GM21619 (cell line): ENCODE results near the gene CENPO.
A peak's percentile ranks its signal among the peaks of the same experiment; 100 is the strongest.

Source experiments
- ATAC-seq: cut with Tn5 transposase; IDR thresholded peaks from one replicate; pipeline ENCODE4 v1.9.1; 2021; ENCODE audit not compliant: unreplicated experiment

The CENPO gene, protein sequence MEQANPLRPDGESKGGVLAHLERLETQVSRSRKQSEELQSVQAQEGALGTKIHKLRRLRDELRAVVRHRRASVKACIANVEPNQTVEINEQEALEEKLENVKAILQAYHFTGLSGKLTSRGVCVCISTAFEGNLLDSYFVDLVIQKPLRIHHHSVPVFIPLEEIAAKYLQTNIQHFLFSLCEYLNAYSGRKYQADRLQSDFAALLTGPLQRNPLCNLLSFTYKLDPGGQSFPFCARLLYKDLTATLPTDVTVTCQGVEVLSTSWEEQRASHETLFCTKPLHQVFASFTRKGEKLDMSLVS

DNA sequence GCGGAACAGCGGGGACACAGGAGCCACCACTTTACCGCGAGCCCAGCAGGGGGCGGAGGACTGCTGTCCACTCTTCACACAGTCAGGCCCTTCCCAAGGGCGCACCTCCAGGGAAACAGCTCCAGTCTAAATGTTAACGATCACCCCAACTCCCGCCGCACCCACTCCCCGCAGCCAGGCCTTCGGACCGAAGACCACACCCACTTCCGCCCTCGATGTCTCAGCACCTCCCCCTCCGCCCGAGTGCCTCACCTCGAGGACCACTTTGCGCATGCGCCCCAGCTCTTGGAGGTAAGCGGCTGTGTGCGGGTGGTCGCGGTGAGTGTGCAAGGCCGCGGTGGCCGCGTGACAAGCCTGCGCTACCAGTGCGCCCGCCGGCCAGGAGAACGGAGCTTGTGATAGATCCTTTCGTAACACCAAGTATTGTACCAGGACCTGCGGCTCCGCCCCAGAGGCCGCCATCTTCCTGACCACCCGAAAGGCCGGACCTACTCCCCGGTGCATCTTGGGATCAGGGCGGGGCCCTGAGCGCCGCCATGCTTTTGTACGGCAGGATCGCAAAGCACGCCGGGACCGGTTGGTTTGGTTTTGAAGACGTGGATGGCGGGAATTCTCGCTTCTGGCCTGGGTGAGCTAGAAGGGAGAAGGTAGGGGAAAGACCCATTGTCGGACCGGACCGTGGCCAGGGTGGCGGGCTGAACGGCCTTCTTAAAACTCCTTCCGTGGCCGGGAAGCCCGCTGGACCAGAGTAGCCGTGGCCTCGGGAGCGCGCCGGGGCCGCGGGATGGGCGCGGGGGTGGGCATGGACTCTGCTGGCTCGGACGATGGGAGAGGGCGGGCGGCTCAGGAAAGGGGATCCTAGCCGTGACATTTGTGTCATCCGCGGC is at the start of gene CENPO, which contains the start of gene PTRHD1:
Gene CENPO, plus strand, starts transcription at position 552 of the 887 bp plus-strand sequence. CDS start 495 bp downstream, outside the sequence.
Gene PTRHD1, minus strand, starts transcription at position 518 of the 887 bp plus-strand sequence. Its CDS starts 14 bp downstream, at position 504.
- ATAC-seq = peak; percentile 89

DNA sequence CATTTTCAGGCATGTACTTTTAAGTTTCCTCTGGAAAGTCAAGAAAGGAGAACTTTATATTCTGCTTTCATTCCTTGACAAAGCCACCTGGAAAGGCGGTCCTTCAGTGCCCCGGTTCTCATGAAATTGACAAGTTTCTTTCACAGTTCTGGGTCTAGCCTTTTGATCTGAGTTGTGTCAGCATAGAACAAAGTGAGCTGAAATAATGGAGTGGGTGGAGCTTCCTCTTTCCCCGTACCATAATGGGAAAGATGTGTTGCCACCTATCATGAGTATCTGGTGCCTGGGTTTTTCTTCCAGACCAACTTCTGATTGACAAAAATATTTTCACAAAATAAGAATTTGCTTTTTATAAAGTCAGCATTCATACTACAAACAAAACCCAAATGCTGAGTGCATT is 49.3 kb upstream of the CENPO start:
- no peak for ATAC-seq

DNA sequence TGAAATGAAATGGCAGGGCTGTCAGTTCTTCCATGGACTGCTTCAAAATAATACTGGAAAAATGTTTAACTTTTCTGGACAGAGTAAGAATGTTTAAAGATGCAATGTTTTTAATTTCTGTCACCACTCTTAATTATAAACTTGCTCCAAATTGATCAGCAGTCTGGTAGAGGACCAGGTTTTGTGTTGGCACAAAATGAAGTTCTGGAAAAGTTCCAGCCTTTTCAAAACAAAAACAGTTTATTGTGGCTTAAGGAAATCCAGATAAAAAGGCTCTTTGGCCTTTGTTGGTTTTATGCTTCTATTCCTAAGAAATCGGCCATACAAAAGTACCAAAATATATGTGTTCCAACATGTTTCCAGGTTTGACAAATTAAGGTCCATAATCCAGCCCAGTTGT is 48.9 kb upstream of the CENPO start:
- ATAC-seq = no peak

DNA sequence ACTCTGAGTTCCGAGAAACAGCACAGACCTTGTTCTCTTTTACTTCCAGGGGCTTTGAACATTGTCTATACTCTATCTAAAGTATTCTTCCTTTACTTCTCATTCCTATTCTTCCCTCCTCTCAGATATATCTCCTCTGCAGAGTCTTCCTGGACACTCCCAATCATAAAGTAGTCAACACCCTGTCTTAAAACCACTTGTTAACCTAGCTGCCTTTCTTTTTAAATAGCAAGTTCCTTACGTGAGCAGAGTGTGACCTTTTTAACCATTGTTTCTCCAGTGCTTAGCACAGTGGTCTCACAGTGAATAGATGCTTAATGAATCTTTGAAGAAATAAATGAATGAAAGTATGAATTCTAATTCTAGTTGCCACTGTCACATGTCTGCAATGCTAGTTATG is 47.4 kb upstream of the CENPO start:
- no peak for ATAC-seq

DNA sequence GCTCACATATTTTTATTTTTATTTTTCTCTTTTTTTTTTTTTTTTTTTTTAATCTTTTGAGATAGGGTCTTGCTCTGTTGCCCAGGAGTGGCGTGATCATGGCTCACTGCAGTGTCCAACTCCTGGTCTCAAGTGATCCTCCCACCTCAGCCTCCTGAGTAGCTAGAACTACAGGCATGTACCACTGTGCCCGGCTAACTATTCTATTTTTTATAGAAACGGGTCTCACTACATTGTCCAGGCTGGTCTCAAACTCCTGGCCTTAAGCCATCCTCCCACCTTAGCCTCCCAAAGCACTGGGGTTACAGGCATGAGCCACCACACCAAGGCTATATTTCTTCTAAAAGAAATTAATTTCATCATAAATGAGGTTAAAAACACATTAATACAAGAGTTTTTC is 45.9 kb upstream of the CENPO start:
- no peak for ATAC-seq

DNA sequence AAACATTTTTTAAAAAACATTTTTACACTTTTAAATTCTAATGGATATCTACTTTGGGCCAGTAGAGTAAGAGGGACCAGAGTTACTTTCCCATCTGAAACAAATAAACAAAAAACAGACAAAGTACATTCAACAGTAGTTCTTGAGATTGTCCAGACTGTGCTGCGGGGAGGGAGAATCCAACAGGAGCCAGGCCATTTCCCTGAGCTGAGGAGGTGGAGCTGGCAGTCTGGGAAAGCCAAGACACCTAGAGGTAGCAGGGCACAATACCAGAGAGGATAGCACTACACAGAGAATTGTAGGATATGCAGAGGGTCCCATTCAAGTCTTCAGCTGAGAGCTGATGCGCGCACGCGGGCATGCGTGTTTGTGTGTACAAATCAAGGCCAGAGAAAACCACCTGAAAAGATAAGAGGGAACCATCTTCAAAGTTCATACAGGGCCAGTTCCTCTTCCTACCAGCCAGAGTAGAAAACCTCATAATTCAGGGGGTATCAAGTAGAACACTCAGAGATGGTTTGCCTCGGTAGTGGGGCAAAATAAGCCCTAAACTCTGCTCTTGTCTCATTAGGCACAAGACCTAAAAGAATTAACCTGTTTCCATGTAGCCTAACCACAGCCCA is 44.0 kb upstream of the CENPO start:
- ATAC-seq = no peak

DNA sequence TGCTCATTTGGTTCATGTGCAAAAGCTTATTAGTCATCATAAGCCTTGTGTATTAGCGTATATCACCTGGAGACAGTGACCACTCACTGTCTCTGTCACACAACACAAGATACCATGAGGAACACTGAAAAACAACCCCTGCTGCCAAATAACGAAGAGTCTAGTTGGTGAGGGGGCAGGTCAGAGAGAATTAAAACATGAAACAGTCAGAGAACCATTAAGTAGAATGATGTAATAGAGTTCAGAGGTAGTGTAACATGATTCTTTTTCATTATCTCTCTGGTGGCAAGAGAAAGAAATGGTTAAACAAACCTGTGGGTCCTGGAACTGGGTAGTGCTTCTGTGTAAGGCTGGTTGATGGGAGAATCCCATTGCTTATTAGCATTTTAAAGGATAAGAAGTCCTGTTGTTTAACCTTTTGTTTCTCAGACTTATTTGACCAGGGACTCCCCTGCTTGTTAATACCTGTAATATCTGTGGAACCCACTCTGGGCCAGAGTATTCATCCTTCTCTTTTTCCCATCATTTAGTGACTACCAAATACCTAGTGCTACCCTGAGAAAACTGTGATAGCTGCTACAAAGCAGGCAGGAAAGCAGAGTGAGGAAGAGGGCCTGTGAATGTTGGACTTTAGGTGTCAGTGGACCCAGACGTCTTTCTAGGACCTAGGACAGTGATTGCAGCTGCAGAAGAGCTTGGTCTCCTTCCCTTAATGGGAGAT is 38.1 kb upstream of the CENPO start:
- no peak for ATAC-seq

DNA sequence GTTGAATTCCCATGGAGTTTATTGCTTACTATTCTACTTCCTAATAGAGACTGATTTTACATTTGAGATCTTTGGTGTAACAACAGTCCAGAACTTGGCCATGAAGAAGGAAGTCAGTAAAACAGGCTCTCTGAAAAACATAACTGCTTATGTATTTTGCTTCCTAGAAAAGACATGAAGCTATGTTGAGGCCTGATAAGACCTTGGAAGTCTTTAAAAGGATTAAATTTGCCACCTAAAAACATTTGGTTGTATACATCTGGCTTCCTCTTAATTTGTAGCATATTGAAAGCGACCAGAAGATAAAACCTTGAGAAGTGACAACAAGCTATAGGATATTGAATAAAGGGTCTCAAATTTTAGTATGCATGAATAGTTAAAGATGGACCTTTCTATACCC is 36.4 kb upstream of the CENPO start:
- ATAC-seq = no peak

DNA sequence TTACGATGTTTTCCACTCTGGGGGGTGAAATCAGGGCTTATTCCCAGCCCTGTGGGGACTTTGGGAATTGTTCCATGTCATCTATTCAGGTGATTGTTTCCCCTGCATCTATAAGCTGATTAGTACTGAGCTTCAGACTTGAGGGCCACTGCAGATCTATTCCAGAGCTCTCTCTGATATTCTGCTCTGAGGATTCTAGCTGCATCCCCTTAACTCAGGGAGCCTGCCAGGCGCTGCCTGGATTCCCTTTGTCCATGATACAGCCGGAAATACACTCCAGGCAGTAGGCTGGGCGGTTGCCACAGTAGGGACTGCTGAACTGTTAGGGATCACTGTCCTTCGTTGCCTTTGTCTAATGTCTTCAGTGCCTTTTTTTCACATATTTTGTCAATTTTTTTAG is 31.4 kb upstream of the CENPO start:
- ATAC-seq = no peak

DNA sequence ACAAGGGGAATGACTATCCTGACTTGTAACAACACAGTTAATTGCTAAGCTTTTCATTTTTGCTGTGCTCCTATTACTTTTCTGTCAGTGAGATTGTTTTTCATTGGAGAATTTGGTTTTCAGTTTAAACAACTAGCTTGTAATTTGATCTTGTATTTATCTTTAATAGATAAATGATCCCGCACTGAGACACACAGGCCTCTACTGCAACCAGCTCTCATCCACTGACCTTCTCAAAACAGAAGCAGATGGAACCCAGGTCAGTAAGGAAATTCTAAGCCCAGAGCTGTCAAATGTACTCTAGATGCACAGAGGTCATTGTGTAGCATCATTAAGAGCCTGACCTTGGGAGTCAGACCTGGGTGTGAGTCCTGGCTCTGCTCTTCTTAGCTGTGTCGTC is 30.7 kb upstream of the CENPO start:
- no peak for ATAC-seq

DNA sequence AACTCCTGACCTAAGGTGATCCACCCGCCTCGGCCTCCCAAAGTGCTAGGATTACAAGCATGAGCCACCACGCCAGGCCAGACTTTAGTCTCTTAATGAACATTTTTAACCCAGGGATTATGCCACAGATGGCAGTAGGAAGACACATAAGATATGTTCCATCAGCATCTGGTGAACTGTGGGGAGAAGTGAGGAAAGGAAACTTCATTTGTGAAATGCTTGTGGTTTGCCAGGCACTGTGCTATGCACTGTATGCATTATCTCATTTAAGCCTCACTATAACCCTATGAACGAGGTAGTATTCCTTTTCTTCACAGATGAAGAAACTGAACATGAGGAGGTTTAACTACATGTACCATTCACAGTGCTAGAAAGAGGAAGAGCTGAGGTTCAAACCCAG is 29.4 kb upstream of the CENPO start:
- no peak for ATAC-seq

DNA sequence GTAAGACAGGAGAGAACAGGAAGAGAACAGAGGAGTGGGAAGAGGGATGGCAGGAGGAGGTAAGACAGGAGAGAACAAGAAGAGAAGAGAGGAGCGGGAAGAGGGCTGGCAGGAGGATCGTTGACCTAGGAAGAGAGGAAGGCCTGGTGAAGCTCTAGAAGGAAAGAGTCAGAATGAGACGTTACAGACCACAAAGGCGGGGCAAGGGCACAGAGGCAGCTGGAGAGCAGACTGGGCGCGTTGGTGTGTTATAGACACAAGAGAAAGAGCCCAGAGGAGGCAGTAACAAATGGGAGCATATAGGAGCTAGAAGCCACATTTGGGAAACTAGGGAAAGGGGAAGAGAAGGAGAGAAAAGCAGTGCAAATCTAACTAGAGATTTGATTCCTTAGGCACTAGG is 26.6 kb upstream of the CENPO start:
- no peak for ATAC-seq

DNA sequence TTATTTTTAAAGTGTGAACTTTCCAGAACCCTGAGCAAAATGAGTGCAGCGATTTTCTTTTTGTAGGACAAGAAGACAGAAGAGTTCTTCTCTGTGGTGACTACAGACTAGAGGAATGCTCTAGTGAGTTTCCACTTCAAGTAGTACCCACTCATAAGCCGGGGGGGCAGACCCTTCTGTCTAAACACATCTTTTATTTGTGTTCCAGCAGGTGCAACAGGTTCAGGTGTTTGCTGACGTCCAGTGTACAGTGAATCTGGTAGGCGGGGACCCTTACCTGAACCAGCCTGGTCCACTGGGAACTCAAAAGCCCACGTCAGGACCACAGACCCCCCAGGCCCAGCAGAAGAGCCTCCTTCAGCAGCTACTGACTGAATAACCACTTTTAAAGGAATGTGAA is 25.2 kb upstream of the CENPO start:
- ATAC-seq = no peak

DNA sequence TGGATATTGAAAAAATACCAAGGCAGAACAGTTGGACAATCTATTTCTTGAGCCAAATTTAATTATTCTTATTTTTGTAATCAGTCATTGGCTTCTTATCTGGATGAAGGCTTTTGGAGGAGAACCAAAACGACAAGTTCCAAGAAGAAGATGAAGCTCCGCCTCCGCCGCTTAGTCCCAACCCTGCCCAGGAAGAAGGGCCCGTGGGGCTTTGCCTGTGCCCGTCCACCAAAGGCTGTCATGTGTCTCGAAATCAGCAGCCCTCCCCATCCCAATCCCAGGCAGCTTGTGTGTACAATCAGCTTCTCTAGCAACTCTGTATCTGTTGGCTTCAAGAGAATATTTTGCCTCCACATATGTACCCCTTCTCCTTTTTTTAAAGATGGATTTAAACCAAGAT is 24.6 kb upstream of the CENPO start:
- ATAC-seq = no peak

DNA sequence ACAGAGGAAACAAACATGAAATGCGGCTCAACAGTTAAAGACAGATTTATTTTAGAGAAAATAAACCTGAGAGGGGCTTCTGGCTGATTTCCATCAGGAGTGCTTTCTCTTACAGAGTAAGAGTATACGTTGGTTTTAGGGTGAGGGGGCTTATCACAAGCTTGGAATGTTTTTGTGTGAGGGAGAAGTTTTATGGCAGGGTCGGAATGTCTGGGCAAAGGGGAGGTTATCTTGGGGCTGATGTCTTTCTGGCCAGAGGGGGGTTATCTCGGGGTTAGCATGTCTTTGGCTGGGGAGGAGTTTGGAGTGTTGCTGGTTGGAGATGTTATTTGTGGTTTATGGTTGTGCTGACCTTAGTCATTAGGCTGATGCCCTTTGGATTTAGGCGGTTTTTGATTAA is 22.2 kb upstream of the CENPO start:
- no peak for ATAC-seq

DNA sequence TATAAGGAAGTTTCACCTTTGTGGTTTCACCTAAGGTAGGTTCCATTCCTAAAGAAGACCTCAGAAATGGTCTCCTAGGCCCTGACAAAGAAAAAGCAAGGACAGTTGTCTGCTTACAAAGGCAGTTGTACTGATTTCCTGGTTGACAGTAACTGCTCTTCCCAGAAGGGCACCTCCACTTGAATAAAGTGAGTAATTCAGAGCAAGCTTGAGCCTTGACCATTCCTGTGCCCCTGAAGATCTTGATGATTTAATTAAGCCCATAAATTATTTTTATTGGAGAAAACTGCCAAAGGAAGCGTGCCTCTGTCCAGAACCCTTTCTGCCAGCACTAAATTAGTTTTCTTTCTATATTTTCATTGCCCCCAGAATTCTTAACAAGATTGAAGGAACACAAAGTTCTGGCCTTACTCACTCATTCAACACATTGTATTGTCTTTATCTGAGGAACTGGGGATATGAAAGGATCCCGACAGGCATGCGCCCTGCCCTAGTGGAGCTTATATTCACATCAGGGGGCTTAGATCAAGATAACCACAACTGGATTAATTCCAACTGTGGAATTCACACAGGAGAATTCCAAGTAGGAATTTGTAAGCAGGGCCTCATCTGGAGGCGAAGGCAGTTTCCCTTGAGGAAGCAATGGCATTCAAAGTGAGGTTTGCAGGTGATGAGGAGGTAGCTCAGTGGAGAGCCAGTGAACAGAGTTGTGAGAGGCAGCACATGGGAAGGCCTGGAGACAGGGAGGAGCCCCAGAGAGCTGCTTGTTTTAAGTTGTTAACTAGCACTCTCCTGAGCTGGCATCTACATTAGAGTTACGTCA is 21.2 kb upstream of the CENPO start:
- ATAC-seq = no peak

DNA sequence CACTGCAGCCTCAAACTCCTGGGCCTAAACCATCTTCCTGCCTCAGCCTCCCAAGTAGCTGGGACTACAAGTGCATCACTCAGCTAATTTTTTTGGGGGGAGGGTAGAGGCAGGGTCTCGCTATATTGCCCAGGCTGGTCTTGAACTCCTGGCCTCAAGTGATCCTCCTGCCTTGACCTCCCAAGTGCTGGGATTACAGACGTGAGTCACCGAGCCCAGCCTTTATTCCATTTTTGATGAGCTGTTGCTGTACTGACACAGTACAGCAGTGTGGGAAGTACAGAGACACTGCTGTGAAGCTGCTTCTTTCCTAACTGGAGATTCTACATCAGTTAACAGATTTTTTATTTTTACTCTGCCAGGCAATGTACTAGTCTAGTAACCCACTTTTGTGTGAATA is 18.9 kb upstream of the CENPO start:
- no peak for ATAC-seq

DNA sequence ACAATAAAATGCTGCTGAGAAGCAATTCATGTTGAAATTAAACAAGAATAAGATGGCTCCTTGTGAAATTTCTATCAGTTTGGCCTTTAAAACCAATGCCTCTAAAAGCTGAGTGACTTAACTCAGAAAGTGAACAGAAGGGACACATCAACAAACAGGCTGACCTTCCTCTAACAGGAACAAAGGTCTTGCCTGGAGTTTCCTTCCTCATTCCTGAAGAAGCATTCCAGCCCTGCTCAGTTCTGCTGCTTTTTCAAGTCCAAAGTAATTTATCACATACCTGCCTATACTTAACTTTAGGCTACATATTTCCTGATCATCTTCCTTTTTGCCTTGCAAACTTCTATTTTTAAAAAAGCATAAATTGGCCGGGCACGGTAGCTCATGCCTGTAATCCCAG is 14.1 kb upstream of the CENPO start:
- no peak for ATAC-seq

DNA sequence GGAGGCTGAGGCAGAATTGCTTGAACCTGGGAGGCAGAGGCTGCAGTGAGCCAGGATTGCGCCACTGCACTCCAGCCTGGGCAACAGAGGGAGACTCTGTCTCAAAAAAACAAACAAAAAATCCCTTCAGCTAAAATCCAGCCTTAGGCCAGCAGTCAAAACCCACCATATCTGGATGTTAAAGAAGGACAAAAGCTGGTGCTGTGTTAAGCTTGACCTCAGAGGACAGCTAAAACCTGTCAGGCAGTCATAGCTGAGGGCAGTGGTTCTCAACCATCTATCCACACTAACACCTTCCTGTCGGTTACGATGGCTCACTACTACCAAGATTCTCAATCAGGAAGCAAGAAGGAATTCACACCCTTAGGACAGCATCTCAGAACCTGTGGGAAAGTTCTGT is 9.6 kb upstream of the CENPO start:
- ATAC-seq = no peak

DNA sequence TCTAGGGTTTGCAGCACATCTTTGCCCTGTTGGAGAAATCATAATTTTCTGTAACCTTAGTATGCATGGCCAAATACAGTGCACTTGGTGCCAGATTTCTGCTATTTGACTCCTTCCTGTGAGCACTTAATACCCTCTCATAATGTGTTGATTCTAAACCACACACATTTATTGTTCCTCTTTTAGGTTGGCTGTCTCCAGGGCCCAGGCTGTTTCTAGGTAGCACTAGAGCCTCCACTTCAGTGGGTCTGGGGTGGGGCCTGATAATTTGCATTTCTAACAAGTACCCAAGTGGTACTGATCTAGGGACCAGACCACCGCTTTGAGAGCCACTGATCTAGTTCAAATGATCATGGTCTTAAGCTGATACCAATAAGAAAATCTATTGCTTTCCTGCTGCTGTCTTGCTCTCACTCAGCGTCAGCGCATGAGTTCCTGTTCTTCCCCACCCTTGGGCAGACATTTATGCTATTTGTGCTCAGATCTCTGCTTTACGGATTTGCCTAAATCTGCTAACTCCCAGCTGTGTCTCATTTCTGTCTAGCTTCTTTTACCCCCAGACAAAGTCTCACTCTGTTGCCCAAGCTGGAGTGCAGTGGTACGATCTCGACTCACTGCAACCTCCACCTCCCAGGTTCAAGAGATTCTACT is 7.4 kb upstream of the CENPO start:
- ATAC-seq = peak; percentile 83
